ENCODE data around the gene KPTN. TPM values are rescaled to one million over a fixed set of nuclear protein-coding genes. Genes with fewer than 3 reads are reported as not detected.

The KPTN gene
- total and polyA plus RNA-seq, 2 of the 8 experiments (the other 6 are each of a cell fraction or from before 2014, with no cell fraction given), result 23.6 to 31.3 TPM

- TF ChIP-seq ATF2 (IDR thresholded peaks at IDR 0.05; ENCODE audit: low read length) (no peak), BACH1 (IDR thresholded peaks at IDR 0.05; ENCODE audit: low read length) (no peak), GABPA (IDR thresholded peaks at IDR 0.05; ENCODE audit: borderline replicate concordance, insufficient read depth, low read length) (peak; percentile 53; the same call in 1 of the 2 replicates), JUND (IDR thresholded peaks at IDR 0.05; ENCODE audit: low read length) (no peak), HDAC6 (IDR thresholded peaks at IDR 0.05; ENCODE audit: low read depth, low read length) (no peak), SRF (IDR thresholded peaks at IDR 0.05; ENCODE audit: low read depth, low read length) (no peak), CBX5 (IDR thresholded peaks at IDR 0.05; ENCODE audit: low read depth, low read length) (no peak), KDM1A (IDR thresholded peaks at IDR 0.05; ENCODE audit: borderline replicate concordance, low read length) (no peak), KDM4A (IDR thresholded peaks at IDR 0.05; ENCODE audit: low read depth, low read length, severe bottlenecking) (peak; percentile 86), RFX5 (IDR thresholded peaks at IDR 0.05; ENCODE audit: borderline replicate concordance, low read depth, low read length) (no peak), CREB1 (IDR thresholded peaks at IDR 0.05) (peak; percentile 49; the same call in 1 of the 2 replicates), CEBPB (IDR thresholded peaks at IDR 0.05; ENCODE audit: low read depth, low read length) (no peak), PHF8 (conservative IDR thresholded peaks at IDR 0.05; ENCODE audit: low read depth, low read length) (0 out of 2 replicates have a peak, but pooled peaks have one; percentile 41), JUN (IDR thresholded peaks at IDR 0.05; ENCODE audit: low read depth, low read length) (no peak), GTF2F1 (IDR thresholded peaks at IDR 0.05; ENCODE audit: borderline replicate concordance, low read depth, low read length) (no peak), CHD2 (IDR thresholded peaks at IDR 0.05; ENCODE audit: low read length) (no peak), CTBP2 (IDR thresholded peaks at IDR 0.05; ENCODE audit: borderline replicate concordance, insufficient read depth, insufficient read length, low read length) (no peak), RBBP5 (IDR thresholded peaks at IDR 0.05; ENCODE audit: borderline replicate concordance, low read depth, low read length) (0 out of 2 replicates have a peak, but pooled peaks have one; percentile 42), TBP (IDR thresholded peaks at IDR 0.05; ENCODE audit: low read depth, low read length) (peak; percentile 44; the same call in 1 of the 2 replicates), SUZ12 (IDR thresholded peaks at IDR 0.05; ENCODE audit: low read length) (peak; percentile 45; the same call in 1 of the 2 replicates), SP2 (IDR thresholded peaks at IDR 0.05; ENCODE audit: low read length) (no peak), CBX8 (IDR thresholded peaks at IDR 0.05; ENCODE audit: borderline replicate concordance, low read depth, low read length) (no peak), RXRA (IDR thresholded peaks at IDR 0.05; ENCODE audit: insufficient read depth, low read depth, low read length) (no peak)
Measured at GRCh38 chr19:47430041-47430802, 53.8 kb downstream of the KPTN start (continued).

All from H1 (cell line).